Measurements from ENCODE around the gene PPEF1.

PPEF1 gene, protein sequence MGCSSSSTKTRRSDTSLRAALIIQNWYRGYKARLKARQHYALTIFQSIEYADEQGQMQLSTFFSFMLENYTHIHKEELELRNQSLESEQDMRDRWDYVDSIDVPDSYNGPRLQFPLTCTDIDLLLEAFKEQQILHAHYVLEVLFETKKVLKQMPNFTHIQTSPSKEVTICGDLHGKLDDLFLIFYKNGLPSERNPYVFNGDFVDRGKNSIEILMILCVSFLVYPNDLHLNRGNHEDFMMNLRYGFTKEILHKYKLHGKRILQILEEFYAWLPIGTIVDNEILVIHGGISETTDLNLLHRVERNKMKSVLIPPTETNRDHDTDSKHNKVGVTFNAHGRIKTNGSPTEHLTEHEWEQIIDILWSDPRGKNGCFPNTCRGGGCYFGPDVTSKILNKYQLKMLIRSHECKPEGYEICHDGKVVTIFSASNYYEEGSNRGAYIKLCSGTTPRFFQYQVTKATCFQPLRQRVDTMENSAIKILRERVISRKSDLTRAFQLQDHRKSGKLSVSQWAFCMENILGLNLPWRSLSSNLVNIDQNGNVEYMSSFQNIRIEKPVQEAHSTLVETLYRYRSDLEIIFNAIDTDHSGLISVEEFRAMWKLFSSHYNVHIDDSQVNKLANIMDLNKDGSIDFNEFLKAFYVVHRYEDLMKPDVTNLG

DNA sequence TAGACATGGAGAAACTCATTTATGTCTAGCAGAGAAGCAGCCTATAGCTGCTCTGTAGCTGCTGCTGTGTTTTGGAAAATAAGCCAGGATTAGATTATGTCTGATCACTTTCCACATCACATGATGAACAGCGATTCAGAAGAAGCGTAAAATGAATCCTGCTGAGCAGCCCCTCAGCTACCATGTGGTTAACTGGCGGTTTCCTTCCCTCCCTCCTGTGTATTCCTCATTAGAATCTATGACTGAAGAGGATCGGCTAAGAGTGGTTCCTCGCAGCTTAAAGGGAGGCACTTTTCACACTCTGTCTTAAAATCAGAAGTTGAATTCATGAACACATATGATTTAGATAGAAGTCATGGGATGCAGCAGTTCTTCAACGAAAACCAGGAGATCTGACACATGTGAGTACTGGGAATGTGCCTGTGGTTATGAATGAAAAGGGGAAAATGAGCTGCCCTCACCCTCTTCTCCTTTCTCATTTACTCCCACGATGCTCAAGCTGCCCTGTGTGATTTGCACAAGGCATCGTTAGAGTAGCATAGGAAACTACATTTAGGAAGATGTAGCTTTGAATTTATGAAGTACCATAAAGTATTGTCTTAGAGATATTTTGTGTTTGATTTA lies at the start of gene PPEF1:
Gene PPEF1, plus strand, starts transcription at position 220 of the 624 bp plus-strand sequence. Its CDS starts 136 bp downstream, at position 356.
- DNase-seq, result no peak

DNA sequence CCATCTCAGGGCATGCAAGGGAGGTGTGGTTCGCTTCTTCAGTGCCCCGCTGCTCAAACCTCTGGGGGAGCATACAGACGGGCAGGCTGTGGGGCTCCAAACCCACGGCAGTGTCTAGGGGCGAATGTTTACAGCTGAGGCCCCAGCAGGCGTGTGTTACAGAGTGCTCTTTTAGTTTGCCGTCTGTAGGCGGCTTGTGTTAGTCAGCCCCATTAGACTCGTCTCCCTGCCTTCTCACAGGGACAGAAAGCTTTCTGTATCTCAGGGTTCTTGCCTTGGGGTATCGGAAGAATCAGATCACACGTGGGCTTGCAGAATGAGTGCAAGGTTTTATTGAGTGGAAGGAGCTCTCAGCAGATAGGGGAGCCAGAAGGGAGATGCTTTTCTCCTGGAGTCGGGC lies 46.2 kb upstream of the PPEF1 start:
- no peak for DNase-seq

DNA sequence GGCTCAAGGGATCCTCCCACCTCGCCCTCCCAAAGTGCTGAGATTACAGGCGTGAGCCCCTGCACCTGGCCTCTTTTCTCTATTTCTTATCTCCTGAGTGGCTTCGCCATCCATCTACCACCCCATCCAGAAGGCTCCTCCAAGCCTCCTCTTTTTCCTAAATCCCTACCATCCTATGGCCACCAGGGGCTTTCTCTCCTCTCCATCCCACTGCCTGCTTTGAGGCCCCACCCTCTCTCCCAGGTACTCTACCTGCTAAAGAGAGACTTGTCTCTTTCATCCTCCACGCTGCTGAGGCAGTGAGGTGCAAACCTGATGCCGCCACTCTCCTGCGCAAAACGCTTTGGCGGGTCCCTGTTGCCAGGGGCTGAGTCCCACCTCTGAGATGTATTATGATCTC lies 42.5 kb upstream of the PPEF1 start:
- no peak for DNase-seq

DNA sequence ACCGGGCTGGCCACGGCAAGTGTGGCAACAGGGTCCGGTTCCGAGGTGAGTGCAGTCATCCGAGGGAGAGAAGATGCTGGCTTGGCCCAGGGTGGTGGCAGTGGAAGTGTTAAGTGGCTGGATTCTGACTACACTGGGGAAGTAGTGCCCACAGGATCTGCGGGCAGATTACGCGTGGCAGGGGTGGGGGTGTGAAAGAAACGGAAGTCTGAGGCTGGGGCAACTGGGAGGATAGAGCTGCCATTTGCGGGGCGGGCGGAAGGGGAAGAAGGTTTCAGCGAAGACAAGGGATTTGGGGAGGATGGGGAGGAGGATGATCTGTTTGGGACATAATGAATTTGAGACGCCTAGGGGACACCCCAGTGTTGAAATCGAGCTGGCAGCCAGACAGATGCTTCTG lies 40.8 kb upstream of the PPEF1 start:
- no peak for DNase-seq

DNA sequence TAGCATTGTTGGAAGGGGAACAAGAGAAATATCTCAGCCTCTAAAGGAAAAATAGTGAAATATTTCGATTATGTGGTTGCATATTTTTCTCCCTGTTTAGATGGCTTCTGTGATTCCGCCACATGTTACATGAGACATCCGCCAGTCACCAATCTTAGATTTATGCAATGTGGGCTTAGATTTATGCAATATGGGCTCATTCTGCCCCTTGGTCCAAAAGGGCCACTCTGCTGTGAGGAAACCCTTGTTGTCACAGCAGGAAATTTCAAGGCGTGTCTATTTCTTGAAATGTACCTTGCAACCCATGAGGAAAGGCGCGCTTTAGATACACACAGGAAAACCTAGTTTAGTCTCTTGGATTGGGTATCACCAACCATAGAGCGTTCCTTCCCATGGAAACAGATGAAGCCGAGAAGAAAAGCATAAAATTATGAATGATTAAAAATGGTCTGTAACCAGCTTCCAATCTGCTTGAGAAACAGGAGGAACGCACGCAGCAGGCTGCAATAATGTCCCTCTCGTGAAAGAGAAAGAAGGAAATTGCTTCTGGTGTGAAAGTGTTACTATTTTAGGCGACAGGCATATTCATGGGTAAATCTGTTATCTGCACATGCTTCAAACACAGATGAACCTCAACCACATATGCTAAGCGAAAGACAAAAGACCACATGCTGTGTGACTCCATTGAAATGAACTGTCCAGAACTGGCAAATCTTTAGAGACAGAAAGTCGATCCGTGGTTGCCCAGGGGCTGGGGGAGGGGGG lies 39.2 kb upstream of the PPEF1 start:
- no peak for DNase-seq

DNA sequence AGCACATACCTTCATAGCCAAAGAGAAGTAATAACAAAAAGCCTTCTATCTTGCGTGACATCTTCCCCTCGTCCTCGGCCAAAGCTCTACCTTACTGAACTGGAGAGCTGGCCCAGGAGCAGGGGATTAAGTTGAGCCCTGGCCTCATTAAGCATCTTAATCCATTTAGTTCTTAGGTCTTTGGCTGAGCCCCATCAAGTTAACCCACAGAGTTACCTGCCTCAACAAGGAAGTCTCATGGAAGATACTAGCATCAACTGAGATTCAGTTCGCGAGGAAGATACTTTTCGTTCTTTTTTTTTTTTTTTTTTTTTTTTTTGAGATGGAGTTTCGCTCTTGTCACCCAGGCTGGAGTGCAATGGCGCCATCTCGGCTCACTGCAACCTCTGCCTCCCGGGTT lies 35.4 kb upstream of the PPEF1 start, which contains the start of gene RS1:
Gene RS1, minus strand, starts transcription at position 101 of the 400 bp plus-strand sequence. Its CDS starts 40 bp downstream, at position 61.
- DNase-seq, result no peak

DNA sequence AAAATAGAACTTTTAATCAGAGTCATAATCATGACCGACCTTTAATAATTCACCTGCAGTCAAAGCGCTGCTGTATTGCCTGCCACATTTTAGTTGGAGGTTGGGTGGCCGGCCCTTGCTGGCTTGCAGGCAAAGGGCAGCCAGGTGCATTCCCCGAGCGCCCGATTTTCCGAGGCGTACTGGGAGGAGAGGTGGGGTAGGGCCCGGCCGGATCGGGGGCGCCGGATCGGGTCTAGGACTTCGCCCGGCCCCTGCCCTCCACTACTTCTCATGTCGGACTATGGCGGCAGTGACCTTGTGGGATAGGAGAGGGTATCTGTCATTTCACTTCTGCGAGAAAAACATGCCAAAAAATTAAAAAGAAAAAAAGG lies 33.0 kb upstream of the PPEF1 start:
- peak; percentile 16 to 17 for DNase-seq

DNA sequence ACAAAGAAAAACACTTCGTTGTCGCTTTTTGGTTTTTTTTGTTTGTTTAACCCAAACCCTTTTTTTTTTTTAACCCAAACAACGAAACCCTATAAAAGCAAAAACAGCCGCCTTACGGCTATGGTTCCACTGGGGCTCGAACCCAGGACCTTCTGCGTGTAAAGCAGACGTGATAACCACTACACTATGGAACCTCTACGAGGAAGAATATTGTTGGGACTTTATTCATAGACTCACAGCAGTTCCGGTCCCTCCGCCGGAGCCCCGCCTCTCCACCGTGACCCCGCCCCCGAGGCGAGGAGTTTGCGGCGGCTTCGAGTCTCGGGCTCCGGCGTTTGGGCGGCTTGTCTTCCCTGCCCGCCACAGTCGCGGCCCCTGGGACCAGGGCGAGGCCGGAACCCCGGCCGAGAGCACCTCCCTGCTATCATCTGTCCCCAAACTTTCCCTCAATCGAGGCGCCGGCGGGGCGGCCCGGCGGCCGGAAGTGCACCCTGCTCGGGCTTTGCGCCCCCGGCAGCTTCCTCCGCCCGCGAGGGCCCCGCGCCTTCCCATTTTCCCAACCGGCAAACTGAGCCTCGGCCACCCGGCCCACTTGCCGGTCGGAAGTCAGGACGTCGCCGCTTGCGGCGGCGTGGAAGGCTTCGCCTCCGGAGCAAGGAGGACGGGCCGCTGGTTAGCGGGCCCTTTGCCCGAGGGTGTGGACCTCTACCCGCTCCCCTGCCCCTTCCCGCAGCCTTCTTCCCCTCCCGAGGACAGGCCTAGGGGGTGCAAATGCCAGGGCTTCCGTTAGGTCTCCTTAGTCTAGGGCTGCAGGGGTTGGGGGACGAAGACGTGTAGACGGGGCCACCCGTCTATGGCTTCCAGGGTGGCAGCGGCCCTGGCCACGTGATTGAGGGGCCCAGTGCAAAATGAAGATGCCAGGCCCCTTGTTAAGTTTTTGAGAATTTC lies 32.4 kb upstream of the PPEF1 start:
- peak; percentile 71 to 72 for DNase-seq

DNA sequence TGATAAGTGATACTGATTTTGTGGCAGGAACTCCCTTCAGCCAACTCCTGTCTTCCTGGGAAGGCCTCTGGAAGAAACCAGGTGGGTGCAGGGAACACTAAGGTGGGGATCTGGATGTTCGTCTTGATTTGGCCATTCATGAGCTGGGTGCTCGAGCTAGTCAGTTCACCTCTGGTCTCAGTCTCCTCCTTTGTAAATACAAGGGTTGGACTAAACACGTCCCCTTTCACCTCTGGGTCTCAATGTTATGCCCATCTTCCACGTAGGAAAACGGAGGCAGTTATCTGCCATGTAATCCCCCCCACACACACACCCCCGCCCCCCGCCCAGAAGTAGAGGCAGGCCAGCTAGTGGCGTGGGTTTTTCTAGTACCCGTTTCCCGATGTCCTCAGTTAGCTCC lies 31.4 kb upstream of the PPEF1 start:
- DNase-seq, result no peak

DNA sequence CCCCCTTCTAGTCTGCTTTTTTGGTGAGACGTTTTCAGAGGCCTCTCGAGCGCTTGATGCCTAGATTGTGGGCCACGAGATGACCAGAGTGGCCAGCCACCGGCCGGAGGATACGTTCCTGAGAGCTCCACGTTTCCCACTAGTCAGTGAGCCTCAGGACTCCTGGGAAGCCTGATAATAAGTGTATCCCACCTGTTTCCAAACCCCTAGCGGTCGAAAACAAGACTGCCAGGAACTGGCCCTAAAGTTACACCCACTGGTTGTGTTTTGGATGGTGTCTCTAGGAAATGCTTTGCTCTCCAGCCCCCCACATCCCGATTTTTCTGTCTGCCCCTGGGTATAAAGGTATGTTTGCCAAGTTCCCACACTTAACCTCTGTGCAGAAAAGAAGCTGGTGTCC lies 31.0 kb upstream of the PPEF1 start:
- no peak for DNase-seq

DNA sequence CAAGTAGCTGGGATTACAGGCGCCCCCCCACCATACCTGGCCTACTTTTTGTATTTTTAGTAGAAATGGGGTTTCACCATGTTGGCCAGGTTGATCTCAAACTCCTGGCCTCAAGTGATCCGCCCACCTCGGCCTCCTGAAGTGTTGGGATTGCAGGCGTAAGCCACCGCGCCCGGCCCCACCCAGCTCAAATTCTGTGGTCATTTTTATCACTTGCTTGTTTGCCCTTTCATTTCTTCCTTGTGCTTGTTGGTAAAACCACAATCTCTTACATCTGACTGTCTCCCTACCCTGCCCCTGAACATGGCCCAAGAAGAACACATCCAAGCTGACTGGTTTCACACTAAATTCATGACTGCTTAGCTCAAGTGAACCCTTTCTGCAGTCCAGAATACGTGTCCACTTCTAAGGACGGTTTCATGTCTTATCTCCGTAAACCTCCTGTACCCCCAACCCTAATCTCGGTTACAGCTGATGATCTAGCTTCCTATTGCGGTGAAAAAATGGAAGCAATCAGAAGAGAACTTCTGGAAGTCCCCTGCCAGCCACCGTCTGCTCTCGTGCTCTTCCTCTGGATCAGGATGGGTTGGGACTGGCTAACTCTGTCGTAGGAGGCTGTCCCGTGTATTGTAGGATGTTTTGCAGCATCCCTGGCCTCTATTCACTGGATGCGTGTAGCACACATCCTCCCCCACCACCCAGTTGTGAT lies 30.1 kb upstream of the PPEF1 start:
- DNase-seq, result no peak

DNA sequence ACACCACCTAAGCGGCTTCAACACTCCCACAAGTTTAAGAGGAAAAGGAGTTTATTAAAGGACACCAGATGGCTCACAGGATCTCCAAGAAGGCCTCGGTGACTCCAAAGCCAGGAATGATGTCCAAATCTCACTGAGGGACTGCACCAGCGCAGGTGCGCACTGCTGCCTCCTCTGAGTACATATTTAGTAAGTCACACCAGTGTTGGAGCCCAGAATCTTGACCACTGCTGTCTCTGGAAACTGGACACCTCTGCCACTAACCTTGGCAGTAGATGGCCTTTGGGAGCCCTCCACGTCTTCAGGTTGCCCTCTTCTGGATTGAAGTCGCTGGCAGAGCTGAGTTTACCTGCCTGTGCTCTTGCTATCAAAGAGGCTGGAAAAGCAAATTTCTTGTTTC lies 25.4 kb upstream of the PPEF1 start:
- no peak for DNase-seq

DNA sequence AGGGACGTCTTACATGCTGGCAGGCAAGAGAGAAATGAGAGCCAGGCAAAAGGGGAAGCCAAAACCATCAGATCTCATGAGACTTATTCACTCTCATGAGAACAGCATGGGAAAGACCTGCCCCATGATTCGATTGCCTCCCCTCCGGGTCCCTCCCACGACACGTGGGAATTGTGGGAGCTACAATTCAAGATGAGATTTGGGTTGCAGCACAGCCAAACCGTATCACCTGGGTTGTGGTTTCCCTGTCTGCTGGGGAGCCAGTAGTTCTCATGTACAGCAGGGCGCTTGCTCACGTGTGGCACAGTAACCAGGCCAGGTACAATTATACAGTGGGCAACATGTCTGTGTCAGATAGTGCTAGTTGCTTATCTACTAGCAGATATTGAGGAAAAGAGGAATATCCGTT lies 24.5 kb upstream of the PPEF1 start:
- DNase-seq, result no peak

DNA sequence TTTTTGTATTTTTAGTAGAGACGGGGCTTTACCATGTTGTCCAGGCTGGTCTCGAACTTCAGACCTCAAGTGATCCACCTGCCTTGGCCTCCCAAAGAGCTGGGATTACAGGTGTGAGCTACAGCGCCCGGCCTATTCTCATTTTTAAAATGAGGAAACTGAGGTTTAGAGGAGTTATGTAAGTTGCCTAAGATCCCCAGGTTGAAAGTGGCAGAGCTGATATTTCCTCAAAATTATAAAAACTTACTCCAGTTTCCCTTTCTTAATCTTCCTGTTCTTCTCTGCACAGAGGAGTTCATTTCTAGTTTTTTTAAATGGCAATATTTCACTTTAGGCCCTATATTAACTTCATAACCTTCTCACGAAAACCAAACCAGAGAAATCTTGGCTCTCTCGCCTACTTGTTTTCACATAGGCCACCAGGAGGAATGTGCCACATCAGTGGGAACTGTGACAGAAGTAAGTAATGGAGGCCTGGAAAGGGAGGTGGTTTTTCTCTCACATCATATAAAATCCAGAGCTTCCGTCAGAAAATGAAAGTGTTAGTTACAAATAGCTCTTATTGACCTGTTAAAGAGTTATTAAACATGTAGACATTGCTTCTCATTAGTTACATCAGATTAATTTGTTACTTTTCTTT lies 19.5 kb upstream of the PPEF1 start:
- DNase-seq, result no peak

DNA sequence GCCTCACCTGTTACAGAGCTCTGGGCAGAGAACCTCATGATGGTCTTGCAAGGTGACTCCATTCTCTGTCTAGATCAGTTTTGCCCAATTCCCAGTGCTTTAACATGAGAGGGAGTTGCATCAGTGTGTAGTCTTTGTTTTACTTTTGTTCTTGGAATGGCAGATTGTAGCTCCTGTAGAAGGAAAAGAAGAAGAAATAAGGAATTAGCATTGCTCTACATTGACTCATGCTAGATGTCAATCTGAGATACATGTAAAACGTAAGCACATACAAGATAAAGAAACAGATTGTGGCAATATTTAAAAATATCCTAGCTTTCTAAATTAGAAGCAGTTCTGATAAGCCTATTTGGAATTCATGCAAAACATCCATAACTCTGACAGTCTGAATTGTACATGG lies 16.0 kb upstream of the PPEF1 start:
- DNase-seq, result no peak

DNA sequence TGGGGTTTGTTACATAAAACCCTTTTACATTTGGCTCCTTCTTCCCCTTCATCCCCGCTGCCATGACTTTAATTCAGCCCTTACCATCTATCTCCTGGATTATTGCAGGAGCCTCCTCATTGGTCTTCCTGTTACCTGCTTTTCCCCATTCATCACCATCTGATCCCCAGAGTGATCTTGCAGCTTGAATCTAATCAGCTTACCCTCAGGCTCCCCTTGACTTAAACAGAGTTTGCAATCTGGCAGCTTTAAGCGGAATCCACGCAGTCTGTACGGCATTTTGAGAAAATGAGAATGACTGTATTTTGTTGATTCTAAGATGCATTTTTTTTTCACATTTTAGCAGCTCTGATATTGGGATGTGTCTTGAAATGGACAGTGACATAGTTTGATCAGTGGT lies 14.9 kb upstream of the PPEF1 start:
- no peak for DNase-seq

DNA sequence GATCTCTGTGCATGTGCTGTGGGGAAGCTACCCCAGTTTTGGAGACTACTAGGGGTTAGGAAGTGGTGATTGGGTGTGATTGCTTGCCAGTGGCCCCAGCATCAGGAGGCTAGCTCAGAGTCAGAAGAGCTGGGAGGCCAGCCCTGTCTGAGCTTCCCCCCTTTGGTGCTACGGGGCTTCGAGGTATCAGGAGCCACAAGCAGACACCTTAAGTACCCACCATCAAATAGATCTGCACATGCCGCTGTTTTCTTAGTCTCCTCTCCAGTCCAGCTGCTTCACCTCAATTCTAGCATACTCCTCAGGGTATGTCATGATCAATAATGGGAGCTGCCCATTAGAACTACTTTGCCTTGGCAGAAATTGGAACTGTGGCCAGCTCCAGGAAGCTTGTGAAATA lies 10.8 kb upstream of the PPEF1 start:
- no peak for DNase-seq

DNA sequence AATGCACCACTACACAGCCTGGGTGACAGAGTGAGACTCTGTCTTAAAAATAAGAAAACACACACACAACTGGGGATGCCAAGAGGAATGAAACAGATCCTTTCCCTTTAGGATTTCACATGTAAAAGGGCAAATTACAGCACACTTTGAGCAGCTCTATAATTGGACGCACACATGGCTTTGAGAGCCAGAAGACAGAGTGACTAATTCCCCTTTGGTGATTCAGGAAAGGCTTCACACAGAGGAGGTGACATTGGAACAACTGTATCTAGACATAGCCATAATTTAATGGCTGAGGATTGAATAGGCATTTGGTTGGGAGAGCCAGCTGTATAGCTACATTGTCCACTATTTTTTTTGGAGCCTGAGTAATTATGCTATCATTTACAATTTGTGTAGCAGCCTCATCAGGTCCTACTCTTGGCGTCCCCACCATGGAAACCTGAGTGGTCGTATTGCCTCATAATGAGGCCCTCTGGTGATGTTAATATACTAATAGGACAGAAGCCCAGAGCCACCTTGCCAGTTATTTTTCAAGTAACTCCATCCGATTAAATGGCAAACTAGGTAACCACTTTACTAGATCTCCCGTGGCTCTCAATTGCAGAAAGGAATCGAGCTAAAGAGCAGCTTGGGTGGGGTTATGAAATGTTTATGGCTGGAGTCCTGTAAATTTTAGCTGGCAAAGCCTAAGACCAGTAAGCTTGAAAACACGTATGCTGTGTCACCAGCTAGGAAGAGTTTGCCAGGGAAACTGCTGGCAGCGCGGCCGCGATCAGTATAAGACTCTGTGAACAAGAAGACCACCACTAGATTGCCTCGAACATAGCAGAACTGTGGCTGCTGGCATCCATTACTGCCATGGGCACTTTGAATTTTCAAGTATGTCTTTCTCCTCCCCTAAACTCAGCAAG lies 8.5 kb upstream of the PPEF1 start:
- DNase-seq, result no peak

DNA sequence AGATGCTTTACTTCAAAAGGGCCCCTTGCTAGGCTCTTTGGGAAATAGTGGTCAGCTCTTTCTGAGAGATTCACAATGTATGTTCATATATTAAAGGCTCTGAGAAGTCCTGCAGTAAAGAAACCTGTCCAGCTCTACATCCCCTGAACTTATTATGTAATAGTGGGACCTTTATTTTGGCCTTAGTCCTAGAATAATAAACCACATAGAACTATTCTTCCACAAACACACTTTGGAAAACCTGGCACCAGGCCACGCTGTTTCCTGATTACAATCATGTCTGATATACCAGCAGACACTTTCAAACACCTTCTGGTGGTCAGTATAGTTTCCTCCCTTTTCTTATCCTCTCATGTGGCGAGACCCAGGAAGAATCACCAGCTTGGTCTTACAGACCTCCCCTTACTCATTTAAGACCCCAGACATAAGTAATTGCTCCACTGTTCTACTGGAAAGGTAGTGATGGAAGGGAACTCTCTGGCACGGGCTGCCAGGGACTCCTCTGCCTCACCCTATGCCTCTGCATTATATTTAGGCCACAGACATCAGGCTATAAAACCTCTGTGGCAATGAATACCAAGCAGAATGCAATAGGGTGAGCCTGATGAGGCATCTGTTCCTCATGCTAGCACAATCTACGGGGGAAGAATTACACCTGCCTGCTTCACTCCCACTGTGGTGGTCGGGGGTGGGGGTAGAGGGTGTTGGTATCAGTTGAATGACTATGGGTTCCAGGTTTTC lies 5.7 kb upstream of the PPEF1 start:
- DNase-seq, result no peak
